Breast epithelium (tissue), 4 donors: ENCODE results near the gene EID2B. TPM values are rescaled to one million over a fixed set of nuclear protein-coding genes. Genes with fewer than 3 reads are reported as not detected.

Experiments used
- DNase-seq, 2 donors: peaks; one replicate each; pipeline ENCODE4 v3.0.0-alpha.2; 2019; ENCODE audit warnings: low spot score in 2 of 2
- H3K27ac ChIP-seq, 2 donors: fragments of 200-600 bp; sonication (generic) in 1 of 2; one replicate each; pipeline ENCODE4 v1.5.1; 2016 to 2019; ENCODE audit warnings: mild to moderate bottlenecking in 1 of 2
- H3K27me3 ChIP-seq, 2 donors: fragments of 200-600 bp; sonication (generic) in 1 of 2; one replicate each; pipeline versions ENCODE4 v1.5.1 to v1.6.0; 2017 to 2019; ENCODE audit warnings: control low read depth in 1 of 2, mild to moderate bottlenecking in 1 of 2
- H3K36me3 ChIP-seq: fragments of 200-600 bp; one replicate; pipeline ENCODE4 v1.5.1; 2019
- H3K4me1 ChIP-seq, 2 donors: fragments of 200-600 bp; sonication (generic); one replicate each; pipeline ENCODE4 v1.5.1; 2016 to 2019; ENCODE audit warnings: control low read depth in 1 of 2
- H3K4me3 ChIP-seq, 3 donors: fragments of 200-600 bp; sonication (generic); 1 replicate in 2 of 3; 2 replicates in 1 of 3; pipeline ENCODE4 v1.5.1; 2016 to 2019; ENCODE audit warnings: mild to moderate bottlenecking in 3 of 3, moderate library complexity in 2 of 3
- H3K9me3 ChIP-seq, 2 donors: fragments of 200-600 bp; sonication (generic) in 1 of 2; one replicate each; pipeline ENCODE4 v1.5.1; 2016 to 2019; ENCODE audit warnings: control low read depth in 1 of 2
- CTCF ChIP-seq, 3 donors: fragments of 450-650 bp; IDR thresholded peaks; one replicate each; pipeline ENCODE4 v1.5.1; 2016 to 2017; ENCODE audit warnings: antibody characterized with exemption in 3 of 3, mild to moderate bottlenecking in 3 of 3, moderate library complexity in 3 of 3
- POLR2A ChIP-seq: fragments of 450-650 bp; IDR thresholded peaks from one replicate; pipeline ENCODE4 v1.6.1; 2016; ENCODE audit warnings: antibody characterized with exemption, mild to moderate bottlenecking, moderate library complexity
- POLR2AphosphoS5 ChIP-seq, 3 donors: sonication (generic); formaldehyde crosslinking; IDR thresholded peaks; one replicate each; pipeline ENCODE4 v1.6.1; 2017; ENCODE audit warnings: antibody characterized with exemption in 3 of 3
- intact Hi-C: fragments of 100-400 bp; cut with DNase I; formaldehyde crosslinking; loops from one replicate; pipeline ENCODE4 v1.15.1; 2023; ENCODE audit warnings: low total_unique reads
- total RNA-seq, 3 donors: library from RNA; depleted of rRNA; stranded (reverse); fragments of >200 nt; gene quantifications; one replicate each; pipeline ENCODE4 v1.1.0, GENCODE V29; 2016

EID2B gene
- total RNA-seq, 3 donors from 2014 or later: 3.4 to 5.6 (median 4.3) TPM

- Histone ChIP-seq H3K27me3 (peaks cover 0 to 14% of the 10 kb centered on the region in 2 donors), H3K4me1 (no peaks in the 10 kb centered on the region), H3K4me3 (no peak overlapping the region), H3K9me3 (no peaks in the 10 kb centered on the region), H3K27ac (no peak overlapping the region), H3K36me3 (peaks cover 19% of the 10 kb centered on the region)
- no peak for DNase-seq
- no peak for TF ChIP-seq CTCF (IDR thresholded peaks at IDR 0.05)
- no peak for TF ChIP-seq POLR2AphosphoS5 (IDR thresholded peaks at IDR 0.05)
- TF ChIP-seq POLR2A: no peak
- intact Hi-C loops: no loop called here
Measured at GRCh38 chr19:39492225-39492624, 40.4 kb downstream of the EID2B start.

GRCh38 chr19:39489756-39490155 is 42.9 kb downstream of the EID2B start:
- Histone ChIP-seq H3K27me3 (no peaks in the 10 kb centered on the region), H3K9me3 (no peaks in the 10 kb centered on the region), H3K4me1 (no peaks in the 10 kb centered on the region), H3K4me3 (no peak overlapping the region), H3K36me3 (peaks cover 19% of the 10 kb centered on the region), H3K27ac (no peak overlapping the region)
- DNase-seq: no peak
- intact Hi-C loops: no loop called here
- TF ChIP-seq POLR2A (no peak), POLR2AphosphoS5 (IDR thresholded peaks at IDR 0.05) (no peak), CTCF (IDR thresholded peaks at IDR 0.05) (no peak)

GRCh38 chr19:39483141-39483540 is 49.5 kb downstream of the EID2B start:
- intact Hi-C loops: no loop called here
- Histone ChIP-seq H3K36me3 (peaks cover 2% of the 10 kb centered on the region), H3K4me3 (no peak overlapping the region), H3K4me1 (peaks cover 4 to 8% of the 10 kb centered on the region in 2 donors), H3K27me3 (no peaks in the 10 kb centered on the region), H3K27ac (no peak overlapping the region), H3K9me3 (no peaks in the 10 kb centered on the region)
- no peak for DNase-seq
- TF ChIP-seq CTCF (IDR thresholded peaks at IDR 0.05): no peak
- no peak for TF ChIP-seq POLR2AphosphoS5 (IDR thresholded peaks at IDR 0.05)
- no peak for TF ChIP-seq POLR2A

- DNase-seq: no peak
- no peaks in the 10 kb centered on the region for H3K36me3 ChIP-seq
- intact Hi-C loops: no loop called here
- H3K27ac ChIP-seq: no peak overlapping the region
- no peaks in the 10 kb centered on the region for H3K27me3 ChIP-seq
- TF ChIP-seq CTCF (IDR thresholded peaks at IDR 0.05) (no peak), POLR2AphosphoS5 (IDR thresholded peaks at IDR 0.05) (no peak), POLR2A (no peak)
- peaks cover 4 to 8% of the 10 kb centered on the region in 2 donors for H3K4me1 ChIP-seq
- no peaks in the 10 kb centered on the region for H3K9me3 ChIP-seq
- peak overlapping the region; percentile 63 to 96 (median 92) for H3K4me3 ChIP-seq
Measured at GRCh38 chr19:39481676-39482075, 51.0 kb downstream of the EID2B start.

- Histone ChIP-seq H3K4me3 (peak overlapping the region; percentile 63 to 96 (median 92)), H3K36me3 (no peaks in the 10 kb centered on the region), H3K27ac (peak overlapping the region; percentile 86 to 88), H3K4me1 (peaks cover 4 to 8% of the 10 kb centered on the region in 2 donors), H3K9me3 (no peaks in the 10 kb centered on the region), H3K27me3 (no peaks in the 10 kb centered on the region)
- no peak for DNase-seq
- no peak for TF ChIP-seq POLR2A
- no peak for TF ChIP-seq POLR2AphosphoS5 (IDR thresholded peaks at IDR 0.05)
- TF ChIP-seq CTCF (IDR thresholded peaks at IDR 0.05): no peak
- intact Hi-C loops: no loop called here
Measured at GRCh38 chr19:39481229-39481545, 51.5 kb downstream of the EID2B start.

Other genes starting within 250 kb of the EID2B start
- gene IFNL1, start 236.4 kb downstream of the EID2B start, total RNA-seq: not detected
- under 1 TPM; 0.16 to 0.66 (median 0.59) TPM for gene LRFN1, start 212.0 kb downstream of the EID2B start, total RNA-seq
- gene GMFG, start 196.8 kb downstream of the EID2B start, total RNA-seq: 10 to 100 TPM; 21.7 to 47.5 (median 26.6) TPM
- gene SAMD4B, start 190.4 kb downstream of the EID2B start, total RNA-seq: 10 to 100 TPM; 57.4 to 65.2 (median 59.7) TPM
- 10 to 100 TPM; 41.3 to 49.5 (median 45.2) TPM for gene PAF1, start 141.7 kb downstream of the EID2B start, total RNA-seq
- gene MED29, start 141.5 kb downstream of the EID2B start, total RNA-seq: 10 to 100 TPM; 36.6 to 49.5 (median 47.3) TPM
- 100 to 1,000 TPM in 2 of 3 donors, 10 to 100 TPM in 1; 91.7 to 299 (median 143) TPM for gene ZFP36, start 126.0 kb downstream of the EID2B start, total RNA-seq
- 10 to 100 TPM in 2 of 3 donors, 1 to 10 TPM in 1; 8.0 to 11.8 (median 10.2) TPM for gene PLEKHG2, start 120.2 kb downstream of the EID2B start, total RNA-seq
- gene RPS16, start 96.9 kb downstream of the EID2B start, total RNA-seq: 1,000 to 10,000 TPM; 1,681 to 3,245 (median 1,756) TPM
- 100 to 1,000 TPM in 2 of 3 donors, 10 to 100 TPM in 1; 74.3 to 115 (median 103) TPM for gene SUPT5H, start 87.3 kb downstream of the EID2B start, total RNA-seq
- gene TIMM50, start 52.0 kb downstream of the EID2B start, total RNA-seq: 10 to 100 TPM; 39.4 to 45.6 (median 41.1) TPM
- not detected for gene DLL3, start 33.9 kb downstream of the EID2B start, total RNA-seq
- gene SELENOV, start 17.7 kb downstream of the EID2B start, total RNA-seq: not detected
- gene EID2, start 7.3 kb upstream of the EID2B start, total RNA-seq: 10 to 100 TPM; 13.0 to 14.7 (median 13.4) TPM
- gene LGALS13, start 69.7 kb upstream of the EID2B start, total RNA-seq: not detected
- gene LGALS16, start 123.1 kb upstream of the EID2B start, total RNA-seq: not detected
- not detected for gene LGALS14, start 171.6 kb upstream of the EID2B start, total RNA-seq
- gene CLC, start 205.2 kb upstream of the EID2B start, total RNA-seq: not detected
- gene LEUTX, start 246.0 kb upstream of the EID2B start, total RNA-seq: not detected